HG02571 (cell line): ENCODE data around the gene TNIK.

Source experiments
- ATAC-seq: cut with Tn5 transposase; IDR thresholded peaks from one replicate; pipeline ENCODE4 v1.9.1; 2021; ENCODE audit warnings: mild to moderate bottlenecking, moderate library complexity; ENCODE audit not compliant: unreplicated experiment

The TNIK gene

GRCh38 chr3:171059978-171060377 is 400.2 kb downstream of the TNIK start:
- ATAC-seq: no peak

GRCh38 chr3:171058873-171059603 is 401.2 kb downstream of the TNIK start:
- no peak for ATAC-seq

- ATAC-seq: no peak
Measured at GRCh38 chr3:171058058-171058457, 402.1 kb downstream of the TNIK start.

GRCh38 chr3:171057072-171057471 is 403.1 kb downstream of the TNIK start:
- no peak for ATAC-seq

GRCh38 chr3:171056528-171056927 is 403.7 kb downstream of the TNIK start:
- ATAC-seq: no peak

- ATAC-seq: no peak
Measured at GRCh38 chr3:171055336-171056178, 404.6 kb downstream of the TNIK start.

- no peak for ATAC-seq
Measured at GRCh38 chr3:171054921-171055320, 405.3 kb downstream of the TNIK start.

- no peak for ATAC-seq
Measured at GRCh38 chr3:171054231-171054630, 406.0 kb downstream of the TNIK start.

GRCh38 chr3:171049861-171050444 is 410.3 kb downstream of the TNIK start:
- peak; percentile 72 for ATAC-seq

- no peak for ATAC-seq
Measured at GRCh38 chr3:171046760-171047159, 413.4 kb downstream of the TNIK start.

GRCh38 chr3:171044835-171045793 is 415.1 kb downstream of the TNIK start:
- no peak for ATAC-seq

GRCh38 chr3:171044384-171044783 is 415.8 kb downstream of the TNIK start:
- ATAC-seq: no peak

- no peak for ATAC-seq
Measured at GRCh38 chr3:171039674-171040073, 420.5 kb downstream of the TNIK start.

- no peak for ATAC-seq
Measured at GRCh38 chr3:171038342-171038741, 421.9 kb downstream of the TNIK start.

GRCh38 chr3:171028779-171029232 is 431.4 kb downstream of the TNIK start:
- no peak for ATAC-seq

- ATAC-seq: no peak
Measured at GRCh38 chr3:171028025-171028778, 432.0 kb downstream of the TNIK start.

GRCh38 chr3:171026597-171027293 is 433.5 kb downstream of the TNIK start, which contains the start of gene SLC2A2:
Gene SLC2A2 (minus strand): TSS chr3:171026720. CDS start chr3:171026670, 50 bp downstream.
- ATAC-seq: no peak

GRCh38 chr3:171023566-171023965 is 436.6 kb downstream of the TNIK start:
- ATAC-seq: no peak

GRCh38 chr3:171021377-171021776 is 438.8 kb downstream of the TNIK start:
- ATAC-seq: no peak
